ENCODE results near the gene BLTP1.

- no peak for TF ChIP-seq ZNF143 (CRISPR knock-in tag; IDR thresholded peaks at IDR 0.05)
- TF ChIP-seq TAF1 (CRISPR knock-in tag; IDR thresholded peaks at IDR 0.05) = no peak
- no peak for TF ChIP-seq TEAD2 (CRISPR knock-in tag; IDR thresholded peaks at IDR 0.05)
- no peak for TF ChIP-seq HDAC6 (IDR thresholded peaks at IDR 0.05; ENCODE audit: low read depth, low read length)
- TF ChIP-seq CTCF (CRISPR knock-in tag; IDR thresholded peaks at IDR 0.05) = no peak
- TF ChIP-seq POLR2A (IDR thresholded peaks at IDR 0.05; ENCODE audit: insufficient read depth in 1 of 2, low read depth in 2 of 2, low read length in 2 of 2) = no peak
- TF ChIP-seq ATF5 (CRISPR knock-in tag; IDR thresholded peaks at IDR 0.05; ENCODE audit: low read depth) = no peak
- no peak for TF ChIP-seq ZNF775 (CRISPR knock-in tag; IDR thresholded peaks at IDR 0.05; ENCODE audit: borderline replicate concordance)
- TF ChIP-seq HDAC2 (CRISPR knock-in tag; IDR thresholded peaks at IDR 0.05) = no peak
- no peak for TF ChIP-seq EZH2 (conservative IDR thresholded peaks at IDR 0.05; ENCODE audit: low read depth, low read length)
- TF ChIP-seq TARDBP (CRISPR knock-in tag; IDR thresholded peaks at IDR 0.05) = no peak
- TF ChIP-seq ZNF232 (CRISPR knock-in tag; IDR thresholded peaks at IDR 0.05; ENCODE audit: borderline replicate concordance) = no peak
Observed at GRCh38 chr4:122195718-122196117, 43.6 kb downstream of the BLTP1 start.

All from HepG2 (cell line).